ENCODE measurements around the gene DNAI2.
"Not testable (repeated sequence)": the region's sequence is repeated elsewhere in the genome, so short reads cannot be mapped to it uniquely, and the experiment has no call there.

Gene DNAI2

DNA sequence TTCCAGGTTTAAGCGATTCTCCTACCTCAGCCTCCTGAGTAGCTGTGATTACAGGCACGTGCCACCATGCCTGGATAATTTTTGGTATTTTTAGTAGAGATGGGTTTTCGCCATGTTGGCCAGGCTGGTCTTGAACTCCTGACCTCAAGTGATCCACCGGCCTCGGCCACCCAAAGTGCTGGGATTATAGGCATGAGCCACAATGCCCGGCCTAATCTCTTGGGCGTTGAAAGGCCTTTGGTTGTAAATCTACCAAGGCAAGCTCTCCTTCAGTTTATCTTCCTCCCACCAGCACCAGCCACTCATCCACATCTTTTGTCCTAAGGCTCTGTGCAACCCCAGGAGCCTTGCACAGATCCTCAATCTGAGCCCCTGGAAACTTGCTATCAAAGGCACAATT is 5.6 kb downstream of the DNAI2 start:
- not testable (repeated sequence) for DNase-seq

DNA sequence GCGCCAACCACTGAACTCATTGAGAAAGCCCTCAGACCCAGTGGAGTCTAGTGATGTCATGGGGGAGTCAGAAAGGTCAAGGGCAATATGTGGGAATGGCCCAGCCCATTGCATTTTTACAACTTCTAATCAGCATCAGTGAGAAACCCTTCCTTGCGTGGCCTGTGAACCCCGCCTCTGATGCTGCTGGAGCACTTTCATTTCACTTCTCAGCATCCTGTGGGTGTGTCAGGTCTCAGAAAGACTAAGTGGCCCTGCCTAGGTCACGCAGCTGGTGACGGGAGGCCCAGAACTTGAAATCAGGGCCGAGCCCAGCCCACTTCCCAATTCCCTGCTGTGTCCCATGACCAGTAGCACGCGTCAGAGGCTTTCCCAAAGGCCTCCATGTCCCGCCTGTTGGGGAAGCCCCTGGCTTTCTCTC is 6.1 kb downstream of the DNAI2 start:
- no peak for DNase-seq

DNA sequence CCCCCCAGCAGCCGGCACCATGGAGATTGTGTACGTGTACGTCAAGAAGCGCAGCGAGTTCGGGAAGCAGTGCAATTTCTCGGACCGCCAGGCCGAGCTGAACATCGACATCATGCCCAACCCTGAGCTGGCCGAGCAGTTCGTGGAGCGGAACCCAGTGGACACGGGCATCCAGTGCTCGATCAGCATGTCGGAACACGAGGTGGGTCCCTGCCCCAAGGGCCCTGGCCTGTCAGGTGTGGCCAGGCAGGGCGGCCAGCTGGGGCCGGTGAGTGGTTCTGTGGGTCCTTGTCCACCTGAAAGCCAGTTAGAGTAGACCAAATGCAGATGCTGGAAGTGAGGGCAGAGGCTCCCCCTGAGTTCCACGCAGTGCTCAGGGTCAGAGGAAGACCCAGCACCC is 7.8 kb downstream of the DNAI2 start:
- DNase-seq, result no peak

DNA sequence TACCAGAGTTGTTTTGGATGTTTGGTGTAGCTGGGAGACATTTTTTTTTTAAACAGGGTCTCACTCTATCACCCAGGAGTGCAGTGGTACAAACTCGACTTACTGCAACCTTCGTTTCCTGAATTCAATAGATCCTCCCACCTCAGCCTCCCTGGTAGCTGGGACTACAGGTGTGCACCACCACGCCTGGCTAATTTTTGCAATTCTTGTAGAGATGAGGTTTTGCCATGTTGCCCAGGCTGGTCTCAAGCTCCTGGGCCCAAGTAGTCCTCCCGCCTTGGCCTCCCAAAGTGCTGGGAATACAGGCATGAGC is 8.2 kb downstream of the DNAI2 start:
- not testable (repeated sequence) for DNase-seq

DNA sequence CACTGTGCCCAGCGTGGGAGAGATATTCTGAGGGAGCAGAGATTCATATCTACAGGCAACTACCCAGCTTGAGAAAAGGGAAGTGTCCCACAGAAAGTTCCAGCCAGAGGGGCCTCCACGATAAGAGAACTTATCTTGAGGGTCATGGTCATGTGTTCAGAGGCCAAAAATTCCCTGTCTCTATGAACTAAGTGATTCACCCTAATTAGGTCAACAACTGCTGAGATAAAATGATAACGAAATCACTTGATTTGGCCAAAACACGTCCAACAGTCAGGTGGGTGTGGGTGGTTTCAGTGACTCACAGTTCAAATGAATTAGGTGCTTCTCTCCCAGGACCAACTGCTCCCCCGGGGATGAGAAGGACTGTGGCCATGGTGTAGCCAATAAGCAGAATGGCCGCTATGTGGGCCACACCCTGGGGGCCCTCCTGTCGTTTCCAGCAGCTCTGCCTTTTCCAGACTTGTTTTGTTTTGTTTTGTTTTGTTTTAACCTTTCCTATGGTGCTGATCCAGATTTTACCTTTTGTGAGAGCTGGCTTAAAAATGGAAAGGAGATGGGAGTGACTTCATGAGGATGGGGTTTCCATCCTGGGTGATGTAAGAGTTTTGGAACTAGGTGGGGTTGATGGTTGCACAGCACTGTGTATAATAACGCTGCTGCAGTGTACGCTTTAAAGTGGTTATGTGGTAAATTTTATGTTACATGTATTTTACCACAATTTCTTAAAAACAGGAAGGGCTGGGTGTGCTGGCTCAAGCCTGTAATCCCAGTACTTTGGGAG is 8.7 kb downstream of the DNAI2 start:
- no peak for DNase-seq

DNA sequence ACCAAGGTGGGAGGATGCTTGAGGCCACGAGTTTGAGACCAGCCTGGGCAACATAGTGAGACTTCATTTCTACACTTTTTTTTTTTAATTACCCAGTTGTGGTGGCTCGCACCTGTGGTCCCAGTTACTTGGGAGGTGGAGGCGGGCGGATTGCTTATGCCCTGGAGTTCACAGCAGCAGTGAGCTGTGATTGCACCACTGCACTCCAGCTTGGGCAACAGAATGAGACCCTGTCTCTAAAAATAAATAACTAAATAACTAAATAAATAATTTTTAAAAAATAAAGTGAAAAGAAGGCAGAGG is 9.3 kb downstream of the DNAI2 start:
- no peak for DNase-seq

DNA sequence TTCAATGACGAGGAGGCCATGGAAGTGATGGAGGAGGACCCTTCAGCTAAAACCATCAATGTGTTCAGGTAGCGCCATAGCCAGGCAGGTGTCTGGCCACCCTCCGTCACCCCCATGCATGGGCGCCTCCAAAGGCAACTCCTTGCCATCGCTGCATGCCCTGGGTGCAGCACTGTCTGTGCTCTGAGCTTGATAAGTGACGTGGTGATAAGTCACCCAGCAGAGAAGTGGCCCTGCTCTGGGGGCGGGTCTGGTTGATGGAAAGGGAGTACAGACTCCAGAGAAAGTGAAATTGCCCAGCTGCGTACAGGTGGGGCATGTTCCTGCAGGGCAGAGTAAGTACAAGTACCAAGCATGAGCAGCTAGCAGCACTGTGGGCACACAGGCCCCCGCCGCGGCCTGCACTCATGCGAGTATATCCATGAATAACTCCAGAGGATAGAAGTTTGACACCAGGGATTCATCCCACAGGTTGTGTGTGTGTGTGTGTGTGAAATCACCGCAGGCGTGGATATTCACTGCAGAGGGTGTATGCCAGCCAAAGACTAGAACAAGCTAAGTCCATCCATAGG is 13.1 kb downstream of the DNAI2 start:
- no peak for DNase-seq

DNA sequence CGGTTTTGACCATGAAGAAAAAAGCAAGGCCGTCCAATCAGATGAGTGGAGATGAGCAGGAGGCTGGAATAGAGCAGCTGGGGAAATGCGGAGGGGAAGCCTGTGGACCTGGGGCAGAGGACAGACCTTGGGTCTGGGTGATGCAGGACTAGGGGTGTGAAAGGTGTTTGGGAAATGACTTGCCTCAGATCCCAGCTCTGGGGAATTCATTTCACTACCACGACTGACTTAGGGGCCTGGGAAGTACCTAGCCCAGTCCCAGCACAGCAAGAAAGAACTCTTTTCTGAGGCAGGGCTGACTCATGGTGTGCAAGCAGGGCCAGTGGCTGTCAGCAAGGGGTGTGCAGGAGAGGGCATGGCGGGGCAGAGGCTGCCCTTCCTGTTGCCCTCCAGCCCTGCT is 14.8 kb downstream of the DNAI2 start:
- no peak for DNase-seq

DNA sequence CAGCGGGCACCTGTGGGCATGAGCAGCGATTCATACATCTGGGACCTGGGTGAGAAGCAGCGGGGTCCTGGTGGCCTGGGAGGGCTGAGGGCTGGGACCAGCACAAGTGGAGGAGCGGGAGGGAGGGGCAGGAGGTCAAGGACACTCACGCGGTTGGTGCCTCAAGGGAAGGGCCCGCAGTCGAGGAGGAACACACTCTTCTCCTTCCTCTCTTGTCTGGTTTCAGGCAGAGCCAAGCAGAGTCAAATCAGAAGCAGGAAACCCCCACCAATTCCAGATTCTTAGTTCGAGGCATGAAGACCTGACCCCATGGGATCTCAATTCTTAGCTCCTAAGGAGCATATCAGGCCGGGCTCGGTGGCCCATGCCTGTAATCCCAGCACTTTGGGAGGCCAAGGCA is 15.7 kb downstream of the DNAI2 start:
- no peak for DNase-seq

DNA sequence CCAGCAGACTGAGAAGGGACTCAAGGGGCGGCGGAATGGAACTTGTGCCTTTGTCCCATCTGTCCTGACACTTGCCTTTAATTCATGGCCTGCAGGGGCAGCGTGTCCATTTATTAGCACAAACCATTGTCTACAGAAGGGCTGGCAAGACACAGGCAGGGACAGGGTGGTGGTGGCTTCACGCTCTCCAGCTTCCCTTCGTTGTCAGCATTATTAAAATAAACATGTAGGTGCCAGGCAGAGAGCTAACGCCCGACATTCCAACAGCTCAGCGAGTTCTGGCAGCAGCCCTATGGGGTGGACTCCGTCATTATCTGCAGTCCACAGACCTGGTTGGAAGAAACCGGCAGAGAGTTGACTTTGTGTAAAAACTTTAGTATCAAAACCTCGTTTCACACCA is 16.3 kb downstream of the DNAI2 start:
- no peak for DNase-seq

DNA sequence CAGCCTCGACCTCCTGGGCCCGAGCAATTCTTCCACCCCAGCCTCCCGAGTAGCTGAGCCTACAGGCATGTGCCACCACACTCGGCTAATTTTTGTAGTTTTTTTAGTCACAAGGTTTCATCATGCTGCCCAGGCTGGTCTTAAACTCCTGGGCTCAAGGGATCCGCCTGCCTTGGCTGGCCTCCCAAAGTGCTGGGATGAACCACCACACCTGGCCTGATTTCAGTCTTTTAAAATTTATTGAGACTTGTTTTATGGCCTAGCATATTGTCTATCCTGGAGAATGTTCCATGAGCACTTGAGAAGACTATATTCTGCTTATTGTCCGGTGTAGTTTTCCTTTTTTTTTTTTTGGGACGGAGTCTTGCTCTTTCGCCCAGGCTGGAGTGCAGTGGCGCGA is 18.5 kb downstream of the DNAI2 start:
- no peak for DNase-seq

DNA sequence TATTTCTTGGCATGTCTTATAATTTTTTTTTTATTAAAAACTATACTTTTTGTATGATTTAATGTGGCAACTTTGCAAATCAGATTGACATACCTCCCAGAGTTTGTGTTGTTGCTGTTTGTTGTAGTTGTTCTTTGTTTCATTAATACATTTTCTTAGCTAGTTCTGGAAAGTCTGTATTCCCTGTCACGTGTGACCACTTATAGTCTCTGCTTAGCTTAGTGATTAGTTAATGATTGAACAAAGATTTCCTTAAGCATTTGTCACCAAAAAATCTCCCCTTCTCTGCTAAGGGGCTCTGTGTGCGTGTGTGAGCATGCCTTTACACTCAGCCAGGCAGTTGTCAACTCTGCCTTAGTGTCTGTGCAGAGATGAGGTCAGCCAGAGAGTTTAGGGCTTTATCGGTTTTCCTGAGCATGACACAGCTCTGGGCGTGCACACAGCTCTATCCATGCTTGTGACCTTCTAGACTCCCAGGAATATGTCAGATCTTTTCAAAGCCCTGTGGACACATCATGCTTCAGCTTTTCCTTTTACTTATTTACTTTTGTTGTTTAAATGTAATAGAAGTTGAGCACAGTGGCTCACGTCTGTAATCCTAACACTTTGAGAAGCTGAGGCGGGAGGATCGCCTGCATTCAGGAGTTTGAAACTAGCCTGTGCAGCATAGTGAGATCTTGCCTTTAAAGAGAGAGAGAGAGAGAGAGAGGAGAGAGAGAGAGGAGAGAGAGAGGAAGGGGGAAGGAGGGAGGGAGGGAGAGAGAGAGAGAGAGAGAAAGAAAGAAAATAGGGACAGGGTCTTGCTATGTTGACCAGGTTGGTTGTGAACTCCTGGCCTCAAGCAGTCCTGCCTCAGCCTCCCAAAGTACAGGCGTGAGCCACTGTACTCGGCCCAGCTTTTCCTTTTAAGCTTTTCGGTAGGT is 21.9 kb downstream of the DNAI2 start:
- no peak for DNase-seq

DNA sequence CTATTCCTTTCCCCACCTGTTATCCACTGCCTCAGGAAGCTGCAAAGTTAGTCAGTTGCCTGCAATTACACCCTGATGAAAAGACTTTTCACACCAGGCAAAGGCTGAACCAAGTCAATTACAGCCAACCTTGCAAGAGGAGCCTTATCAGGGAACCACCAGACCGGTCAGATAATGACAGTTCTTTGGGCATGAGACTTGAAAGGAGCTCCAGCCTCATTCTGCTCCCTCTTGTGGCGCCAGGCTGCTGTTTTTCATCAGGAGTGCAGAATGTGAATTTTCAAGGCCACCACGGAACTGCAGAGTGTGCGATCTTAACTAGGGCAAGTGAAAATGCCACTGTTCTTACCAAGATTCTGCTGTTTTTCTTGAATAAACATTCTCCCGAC is 22.5 kb downstream of the DNAI2 start:
- DNase-seq, result no peak

DNA sequence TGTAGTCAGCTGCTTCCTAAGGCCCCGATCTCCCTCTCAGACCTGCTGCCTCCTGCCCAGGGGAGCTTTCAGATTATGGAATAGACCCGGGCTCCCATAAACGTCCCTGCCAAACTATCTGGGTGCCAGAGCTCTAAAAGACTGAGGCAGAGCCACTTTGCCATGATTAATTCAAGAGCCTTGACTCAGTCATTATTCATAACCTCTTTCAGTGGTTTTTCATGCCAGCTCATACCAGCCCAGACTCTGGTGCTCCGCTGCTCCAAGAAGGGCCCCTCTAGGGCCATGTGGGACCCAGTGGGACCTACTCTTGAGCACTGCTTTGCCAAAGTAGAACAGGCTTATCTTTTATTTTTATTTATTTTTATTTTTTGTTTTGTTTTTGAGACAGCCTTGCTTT is 23.9 kb downstream of the DNAI2 start:
- DNase-seq, result no peak

DNA sequence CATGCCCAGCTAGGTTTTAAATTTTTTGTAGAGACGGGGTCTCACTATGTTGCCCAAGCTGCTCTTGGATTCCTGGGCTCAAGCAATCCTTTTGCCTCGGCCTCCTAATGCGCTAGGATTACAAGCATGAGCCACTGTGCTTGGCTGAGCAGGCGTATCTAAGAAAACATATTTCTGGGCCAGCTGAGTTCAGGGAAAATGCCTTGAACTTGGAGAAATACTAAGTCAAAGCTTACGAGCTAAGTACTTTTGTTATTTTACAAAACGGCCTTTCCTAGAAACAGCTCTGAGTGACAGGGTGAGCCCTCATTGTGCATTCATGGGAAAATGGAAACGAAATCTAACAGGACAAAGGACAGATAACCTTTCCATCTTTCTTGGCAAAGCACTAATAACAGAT is 24.7 kb downstream of the DNAI2 start:
- DNase-seq, result no peak

DNA sequence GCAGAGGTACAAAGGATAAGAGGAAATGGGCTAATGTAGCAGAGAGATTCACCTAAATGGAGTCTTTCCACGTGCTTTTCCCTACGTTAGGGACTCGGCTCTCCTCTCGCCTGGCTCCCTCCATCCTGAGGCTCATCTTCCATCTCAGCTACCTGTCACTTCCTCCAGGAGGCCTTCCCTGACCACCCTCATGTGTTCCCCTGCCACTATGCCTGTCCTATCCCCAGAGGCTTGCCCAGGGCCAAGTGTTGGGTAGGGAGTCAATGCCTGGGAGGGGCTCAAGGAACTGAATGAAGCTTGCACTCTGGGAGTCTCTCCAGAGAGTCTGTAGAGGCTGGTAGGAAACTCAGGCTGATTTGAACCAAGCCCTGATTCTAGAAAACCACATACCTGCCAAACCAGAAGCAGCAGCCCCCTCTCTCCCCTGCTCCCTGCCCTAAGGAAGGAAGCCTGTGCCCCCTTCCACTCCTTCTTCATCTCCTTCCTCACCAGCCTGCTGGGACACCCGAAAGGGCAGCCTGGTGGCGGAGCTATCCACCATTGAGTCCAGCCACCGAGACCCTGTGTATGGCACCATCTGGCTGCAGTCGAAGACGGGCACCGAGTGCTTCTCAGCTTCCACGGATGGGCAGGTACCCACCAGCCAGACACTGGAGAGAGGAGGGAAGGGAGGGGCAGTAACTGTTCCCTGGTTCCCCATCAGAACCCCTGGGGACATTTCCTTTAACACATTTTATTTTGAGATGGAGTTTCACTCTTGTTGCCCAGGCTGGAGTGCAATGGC is 25.4 kb downstream of the DNAI2 start:
- no peak for DNase-seq

DNA sequence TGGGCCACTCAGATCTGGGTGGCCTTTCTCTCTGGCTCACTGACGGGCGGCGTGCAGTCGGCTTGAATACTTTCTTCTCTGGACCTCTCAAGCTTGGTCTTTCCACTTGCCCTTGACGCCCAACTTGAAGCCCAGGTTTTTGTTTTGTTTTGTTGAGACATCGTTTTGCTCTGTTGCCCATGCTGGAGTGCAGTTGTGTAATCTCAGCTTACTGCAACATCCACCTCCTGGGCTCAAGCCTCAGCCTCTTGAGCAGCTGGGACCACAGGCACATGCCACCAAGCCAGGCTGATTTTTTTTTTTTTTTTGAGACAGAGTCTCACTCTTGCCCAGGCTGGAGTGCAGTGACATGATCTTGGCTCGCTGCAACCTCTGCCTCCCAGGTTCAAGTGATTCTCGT is 29.3 kb downstream of the DNAI2 start:
- no peak for DNase-seq

DNA sequence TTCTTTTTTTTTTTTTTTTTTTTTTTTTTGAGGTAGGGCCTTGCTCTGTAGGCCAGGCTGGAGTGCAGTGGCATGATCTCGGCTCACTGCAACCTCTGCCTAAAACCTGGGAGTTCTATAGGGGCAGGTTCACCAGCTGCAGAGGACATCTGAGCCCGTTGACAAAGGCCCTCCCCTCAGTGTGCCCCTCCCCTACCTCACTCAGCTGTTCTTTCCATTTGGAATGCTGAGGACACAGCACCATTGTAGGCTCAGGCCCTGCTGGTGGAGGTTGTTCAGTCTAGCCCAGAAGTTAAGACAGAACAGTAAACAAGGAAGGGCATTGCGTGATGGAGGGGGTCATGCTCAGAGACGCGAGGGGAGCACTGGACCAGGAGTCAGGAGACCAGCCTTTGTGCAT is 30.1 kb downstream of the DNAI2 start:
- no peak for DNase-seq

DNA sequence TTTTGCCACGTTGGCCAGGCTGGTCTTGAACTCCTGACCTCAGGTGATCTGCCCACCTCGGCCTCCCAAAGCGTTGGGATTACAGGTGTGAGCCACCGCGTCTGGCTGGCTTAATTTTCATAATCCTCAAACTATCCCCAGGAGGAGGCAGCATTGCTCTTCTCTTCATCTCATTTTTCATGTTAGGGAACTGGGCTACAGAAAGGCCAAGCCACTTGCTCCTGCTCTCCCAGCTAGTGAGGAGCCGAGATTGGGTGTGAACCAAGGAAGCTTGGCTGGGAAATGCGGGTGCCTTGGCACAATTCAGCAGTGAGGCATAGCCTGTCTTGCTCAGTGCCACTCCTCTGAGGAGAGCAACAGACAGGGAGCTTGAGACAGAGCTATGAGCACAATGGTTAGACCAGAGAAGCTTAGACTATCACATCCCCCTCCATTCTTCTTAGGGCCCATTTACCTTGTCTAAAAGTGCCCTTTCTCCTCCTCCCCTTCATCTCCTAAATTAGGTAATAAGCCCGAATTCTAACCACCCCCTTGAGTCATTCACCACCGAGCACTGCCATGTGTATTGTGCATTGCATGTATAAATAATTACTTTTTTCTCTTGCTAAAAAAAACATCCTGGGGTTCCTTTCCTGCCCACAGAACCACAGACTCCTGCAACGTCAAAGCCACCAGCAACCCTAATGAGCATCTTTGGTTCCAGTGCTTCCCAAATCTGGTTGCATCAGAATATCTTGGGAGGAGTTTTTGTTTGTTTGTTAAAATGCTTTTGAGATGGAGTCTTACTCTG is 32.0 kb downstream of the DNAI2 start:
- DNase-seq, result no peak

DNA sequence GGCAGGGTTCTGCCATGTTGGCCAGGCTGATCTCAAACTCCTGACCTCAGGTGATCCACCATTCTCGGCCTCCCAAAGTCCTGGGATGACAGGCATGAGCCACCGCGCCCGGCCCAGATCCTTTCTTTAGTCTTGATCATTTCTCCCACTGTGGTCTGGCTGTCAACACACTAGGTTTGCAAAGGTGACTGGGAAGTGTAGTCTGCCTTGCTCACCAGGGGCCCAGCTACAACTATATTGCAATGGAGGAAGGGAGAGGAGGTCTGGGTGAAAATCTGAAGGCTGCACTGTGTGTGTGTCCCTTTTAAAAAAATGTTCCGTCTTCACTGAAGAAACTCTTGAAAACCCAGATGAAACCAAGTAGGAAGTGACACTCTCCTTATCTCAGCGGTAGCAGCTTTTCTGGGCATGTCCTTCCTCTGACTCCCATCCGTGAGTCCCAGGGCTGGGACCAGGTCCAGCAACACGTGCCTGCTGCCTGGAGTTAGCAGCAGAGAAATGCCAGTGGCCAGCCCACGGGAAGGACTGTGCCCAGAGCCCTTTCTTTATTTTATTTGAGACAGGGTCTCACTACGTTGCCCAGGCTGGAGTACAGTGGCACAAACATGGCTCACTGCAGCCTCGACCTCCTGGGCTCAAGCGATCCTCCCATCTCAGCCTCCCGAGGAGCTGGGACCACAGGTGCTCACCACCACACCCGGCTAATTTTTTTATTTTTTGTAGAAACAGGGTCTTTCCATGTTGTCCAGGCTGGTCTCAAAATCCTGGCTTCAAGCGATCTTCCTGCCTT is 34.1 kb downstream of the DNAI2 start:
- DNase-seq, result no peak

DNA sequence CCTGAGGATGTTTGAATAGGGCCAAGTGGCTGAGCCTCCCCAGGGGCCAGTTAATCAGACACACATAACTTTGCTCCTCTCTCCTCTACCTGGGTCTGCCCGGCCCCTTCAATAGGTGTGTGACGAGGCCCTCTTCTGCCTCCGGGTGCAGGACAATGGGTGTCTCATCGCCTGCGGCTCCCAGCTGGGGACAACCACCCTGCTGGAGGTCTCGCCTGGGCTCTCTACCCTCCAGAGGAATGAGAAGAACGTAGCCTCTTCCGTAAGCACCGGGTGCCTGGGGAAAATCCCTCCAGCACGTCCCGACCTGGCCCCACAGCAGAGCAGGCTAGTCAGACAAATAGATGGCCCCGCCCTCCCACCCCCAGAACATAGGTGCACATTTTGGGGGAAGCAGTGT is 35.9 kb downstream of the DNAI2 start:
- DNase-seq, result no peak

DNA sequence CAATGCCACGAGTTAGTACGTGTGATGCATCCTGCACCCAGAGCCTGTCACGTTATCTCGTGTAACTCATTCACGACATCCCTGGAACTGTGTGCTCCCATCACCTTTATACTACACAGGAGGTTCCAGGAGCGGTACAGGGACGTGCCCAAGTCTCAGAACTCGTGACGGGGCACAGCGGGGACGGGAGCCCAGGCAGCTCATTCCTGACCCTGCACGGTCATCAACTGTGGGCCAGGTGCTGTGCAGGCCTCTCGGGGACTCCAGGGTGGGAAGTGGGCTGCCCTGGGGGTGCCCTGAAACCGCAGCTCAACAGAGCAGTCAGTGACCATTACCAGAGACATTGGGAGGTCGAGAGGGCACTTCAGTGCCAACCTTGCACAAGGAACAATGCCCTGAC is 40.8 kb downstream of the DNAI2 start:
- DNase-seq, result no peak

Data from amniotic stem cell (primary cell).